Measurements from ENCODE around the gene KIZ.
"Not testable (repeated sequence)": the region's sequence is repeated elsewhere in the genome, so short reads cannot be mapped to it uniquely, and the experiment has no call there.

KIZ gene

GRCh38 chr20:21234324-21234723 lies 108.4 kb downstream of the KIZ start:
- no peak for DNase-seq

GRCh38 chr20:21234806-21235483 lies 109.1 kb downstream of the KIZ start:
- DNase-seq = peak; percentile 5

GRCh38 chr20:21235484-21236445 lies 109.9 kb downstream of the KIZ start:
- peak; percentile 78 for DNase-seq

- DNase-seq = no peak
Observed at GRCh38 chr20:21237956-21238799, 112.3 kb downstream of the KIZ start.

GRCh38 chr20:21238818-21239536 lies 113.1 kb downstream of the KIZ start:
- no peak for DNase-seq

- no peak for DNase-seq
Observed at GRCh38 chr20:21240394-21240793, 114.5 kb downstream of the KIZ start.

GRCh38 chr20:21241406-21241805 lies 115.5 kb downstream of the KIZ start:
- no peak for DNase-seq

GRCh38 chr20:21243811-21244210 lies 117.9 kb downstream of the KIZ start:
- DNase-seq = no peak

GRCh38 chr20:21244808-21245207 lies 118.9 kb downstream of the KIZ start:
- no peak for DNase-seq

- no peak for DNase-seq
Observed at GRCh38 chr20:21246161-21246560, 120.3 kb downstream of the KIZ start.

- not testable (repeated sequence) for DNase-seq
Observed at GRCh38 chr20:21247603-21248095, 121.8 kb downstream of the KIZ start.

GRCh38 chr20:21251278-21251677 lies 125.4 kb downstream of the KIZ start:
- no peak for DNase-seq

GRCh38 chr20:21257192-21257591 lies 131.3 kb downstream of the KIZ start:
- DNase-seq = no peak

- no peak for DNase-seq
Observed at GRCh38 chr20:21258411-21258810, 132.5 kb downstream of the KIZ start.

GRCh38 chr20:21259346-21259745 lies 133.5 kb downstream of the KIZ start:
- DNase-seq = no peak

GRCh38 chr20:21262812-21263211 lies 136.9 kb downstream of the KIZ start:
- DNase-seq = no peak

- DNase-seq = no peak
Observed at GRCh38 chr20:21265261-21266190, 139.6 kb downstream of the KIZ start.

GRCh38 chr20:21266191-21266536 lies 140.3 kb downstream of the KIZ start:
- no peak for DNase-seq

- no peak for DNase-seq
Observed at GRCh38 chr20:21269772-21270171, 143.9 kb downstream of the KIZ start.

GRCh38 chr20:21270806-21271205 lies 144.9 kb downstream of the KIZ start:
- no peak for DNase-seq

- no peak for DNase-seq
Observed at GRCh38 chr20:21272279-21272678, 146.4 kb downstream of the KIZ start.
